ENCODE measurements around the gene PHOX2A.
A peak's percentile ranks its signal among the peaks of the same experiment; 100 is the strongest.

Gene PHOX2A

GRCh38 chr11:72230764-72231365, 13.1 kb downstream of the PHOX2A start:
- H3K9me3 ChIP-seq (ENCODE audit: control insufficient read depth, low read length), result no peaks in the 10 kb centered on the region
- peaks cover under 1% of the 10 kb centered on the region for H3K4me1 ChIP-seq (ENCODE audit: control insufficient read depth, insufficient read depth, low read length)
- no peaks in the 10 kb centered on the region for H3K27me3 ChIP-seq (ENCODE audit: control insufficient read depth, insufficient read depth, low read length)
- no peak overlapping the region for H3K9ac ChIP-seq (ENCODE audit: low read length)
- no peak overlapping the region for H3K4me3 ChIP-seq (ENCODE audit: low read length)
- H3K36me3 ChIP-seq (ENCODE audit: control insufficient read depth, insufficient read depth, low read length), result peaks cover 46% of the 10 kb centered on the region

- H3K27me3 ChIP-seq (ENCODE audit: control insufficient read depth, insufficient read depth, low read length), result no peaks in the 10 kb centered on the region
- H3K4me1 ChIP-seq (ENCODE audit: control insufficient read depth, insufficient read depth, low read length), result peaks cover 8% of the 10 kb centered on the region
- no peak overlapping the region for H3K9ac ChIP-seq (ENCODE audit: low read length)
- H3K4me3 ChIP-seq (ENCODE audit: low read length), result no peak overlapping the region
- H3K36me3 ChIP-seq (ENCODE audit: control insufficient read depth, insufficient read depth, low read length), result peaks cover 42% of the 10 kb centered on the region
- no peaks in the 10 kb centered on the region for H3K9me3 ChIP-seq (ENCODE audit: control insufficient read depth, low read length)
Observed at GRCh38 chr11:72229925-72230763, 13.8 kb downstream of the PHOX2A start.

- Histone ChIP-seq H3K4me1 (ENCODE audit: control insufficient read depth, insufficient read depth, low read length) (peaks cover 10% of the 10 kb centered on the region), H3K36me3 (ENCODE audit: control insufficient read depth, insufficient read depth, low read length) (peaks cover 38% of the 10 kb centered on the region), H3K9ac (ENCODE audit: low read length) (no peak overlapping the region)
Observed at GRCh38 chr11:72229336-72229924, 14.5 kb downstream of the PHOX2A start.

GRCh38 chr11:72228844-72229231, 15.1 kb downstream of the PHOX2A start:
- Histone ChIP-seq H3K27me3 (ENCODE audit: control insufficient read depth, insufficient read depth, low read length) (no peaks in the 10 kb centered on the region), H3K36me3 (ENCODE audit: control insufficient read depth, insufficient read depth, low read length) (peaks cover 32% of the 10 kb centered on the region), H3K4me1 (ENCODE audit: control insufficient read depth, insufficient read depth, low read length) (peaks cover 10% of the 10 kb centered on the region), H3K4me3 (ENCODE audit: low read length) (no peak overlapping the region), H3K9ac (ENCODE audit: low read length) (no peak overlapping the region), H3K9me3 (ENCODE audit: control insufficient read depth, low read length) (no peaks in the 10 kb centered on the region)

More at GRCh38 chr11:72229336-72229924, 14.5 kb downstream of the PHOX2A start:
- Histone ChIP-seq H3K9me3 (ENCODE audit: control insufficient read depth, low read length) (no peaks in the 10 kb centered on the region), H3K27me3 (ENCODE audit: control insufficient read depth, insufficient read depth, low read length) (no peaks in the 10 kb centered on the region), H3K4me3 (ENCODE audit: low read length) (no peak overlapping the region)

- Histone ChIP-seq H3K27me3 (ENCODE audit: control insufficient read depth, insufficient read depth, low read length) (no peaks in the 10 kb centered on the region), H3K9ac (ENCODE audit: low read length) (no peak overlapping the region), H3K36me3 (ENCODE audit: control insufficient read depth, insufficient read depth, low read length) (peaks cover 27% of the 10 kb centered on the region), H3K9me3 (ENCODE audit: control insufficient read depth, low read length) (no peaks in the 10 kb centered on the region), H3K4me1 (ENCODE audit: control insufficient read depth, insufficient read depth, low read length) (peaks cover 10% of the 10 kb centered on the region), H3K4me3 (ENCODE audit: low read length) (no peak overlapping the region)
Observed at GRCh38 chr11:72228229-72228843, 15.6 kb downstream of the PHOX2A start.

- Histone ChIP-seq H3K27me3 (ENCODE audit: control insufficient read depth, insufficient read depth, low read length) (no peaks in the 10 kb centered on the region), H3K4me3 (ENCODE audit: low read length) (no peak overlapping the region), H3K4me1 (ENCODE audit: control insufficient read depth, insufficient read depth, low read length) (peaks cover 14% of the 10 kb centered on the region), H3K9me3 (ENCODE audit: control insufficient read depth, low read length) (no peaks in the 10 kb centered on the region), H3K9ac (ENCODE audit: low read length) (no peak overlapping the region), H3K36me3 (ENCODE audit: control insufficient read depth, insufficient read depth, low read length) (peaks cover 22% of the 10 kb centered on the region)
Observed at GRCh38 chr11:72227316-72228228, 16.4 kb downstream of the PHOX2A start.

GRCh38 chr11:72226701-72227100, 17.3 kb downstream of the PHOX2A start:
- Histone ChIP-seq H3K4me1 (ENCODE audit: control insufficient read depth, insufficient read depth, low read length) (peaks cover 19% of the 10 kb centered on the region), H3K36me3 (ENCODE audit: control insufficient read depth, insufficient read depth, low read length) (peaks cover 22% of the 10 kb centered on the region), H3K9me3 (ENCODE audit: control insufficient read depth, low read length) (no peaks in the 10 kb centered on the region), H3K9ac (ENCODE audit: low read length) (no peak overlapping the region), H3K4me3 (ENCODE audit: low read length) (no peak overlapping the region), H3K27me3 (ENCODE audit: control insufficient read depth, insufficient read depth, low read length) (no peaks in the 10 kb centered on the region)

GRCh38 chr11:72225411-72225951, 18.5 kb downstream of the PHOX2A start:
- Histone ChIP-seq H3K9me3 (ENCODE audit: control insufficient read depth, low read length) (no peaks in the 10 kb centered on the region), H3K27me3 (ENCODE audit: control insufficient read depth, insufficient read depth, low read length) (no peaks in the 10 kb centered on the region), H3K9ac (ENCODE audit: low read length) (peak overlapping the region; percentile 70), H3K4me3 (ENCODE audit: low read length) (peak overlapping the region; percentile 37), H3K4me1 (ENCODE audit: control insufficient read depth, insufficient read depth, low read length) (peaks cover 19% of the 10 kb centered on the region), H3K36me3 (ENCODE audit: control insufficient read depth, insufficient read depth, low read length) (peaks cover 10% of the 10 kb centered on the region)

GRCh38 chr11:72224564-72225410, 19.2 kb downstream of the PHOX2A start, which contains the start of gene INPPL1:
Gene INPPL1 (plus strand): TSS chr11:72224767. CDS start chr11:72224985, 218 bp downstream.
- peak within 1 kb of the TSS; percentile 46 for H3K4me3 ChIP-seq (ENCODE audit: low read length)
- no peaks in the 10 kb centered on the region for H3K27me3 ChIP-seq (ENCODE audit: control insufficient read depth, insufficient read depth, low read length)
- H3K36me3 ChIP-seq (ENCODE audit: control insufficient read depth, insufficient read depth, low read length), result peaks cover 4% of the 10 kb centered on the region
- peaks cover 19% of the 10 kb centered on the region for H3K4me1 ChIP-seq (ENCODE audit: control insufficient read depth, insufficient read depth, low read length)
- peak within 1 kb of the TSS; percentile 81 for H3K9ac ChIP-seq (ENCODE audit: low read length)
- no peaks in the 10 kb centered on the region for H3K9me3 ChIP-seq (ENCODE audit: control insufficient read depth, low read length)

- Histone ChIP-seq H3K36me3 (ENCODE audit: control insufficient read depth, insufficient read depth, low read length) (peaks cover 2% of the 10 kb centered on the region), H3K27me3 (ENCODE audit: control insufficient read depth, insufficient read depth, low read length) (no peaks in the 10 kb centered on the region), H3K4me3 (ENCODE audit: low read length) (peak overlapping the region; percentile 46), H3K9me3 (ENCODE audit: control insufficient read depth, low read length) (no peaks in the 10 kb centered on the region), H3K9ac (ENCODE audit: low read length) (peak overlapping the region; percentile 81), H3K4me1 (ENCODE audit: control insufficient read depth, insufficient read depth, low read length) (peaks cover 19% of the 10 kb centered on the region)
Observed at GRCh38 chr11:72223615-72224563, 20.1 kb downstream of the PHOX2A start.

Data from mucosa of stomach (tissue), 1 donor.